ENCODE results near the gene CACNA1I.

The CACNA1I gene

GRCh38 chr22:39671936-39672335 lies 101.4 kb downstream of the CACNA1I start:
- DNase-seq = no peak

- no peak for DNase-seq
Measured at GRCh38 chr22:39674536-39674935, 104.0 kb downstream of the CACNA1I start.

GRCh38 chr22:39675947-39676346 lies 105.4 kb downstream of the CACNA1I start:
- peak; percentile 19 to 27 for DNase-seq

- DNase-seq = no peak
Measured at GRCh38 chr22:39677967-39678366, 107.4 kb downstream of the CACNA1I start.

GRCh38 chr22:39678862-39679490 lies 108.4 kb downstream of the CACNA1I start:
- DNase-seq = no peak

GRCh38 chr22:39679652-39680051 lies 109.1 kb downstream of the CACNA1I start:
- DNase-seq = no peak

GRCh38 chr22:39680486-39680885 lies 109.9 kb downstream of the CACNA1I start:
- no peak for DNase-seq

GRCh38 chr22:39681038-39681861 lies 110.7 kb downstream of the CACNA1I start:
- no peak for DNase-seq

- no peak for DNase-seq
Measured at GRCh38 chr22:39682994-39683393, 112.4 kb downstream of the CACNA1I start.

- DNase-seq = no peak
Measured at GRCh38 chr22:39683639-39684038, 113.1 kb downstream of the CACNA1I start.

- no peak for DNase-seq
Measured at GRCh38 chr22:39684702-39685281, 114.2 kb downstream of the CACNA1I start.

- no peak for DNase-seq
Measured at GRCh38 chr22:39685336-39686177, 115.0 kb downstream of the CACNA1I start.

- no peak for DNase-seq
Measured at GRCh38 chr22:39686178-39686620, 115.6 kb downstream of the CACNA1I start.

GRCh38 chr22:39686776-39687525 lies 116.4 kb downstream of the CACNA1I start:
- DNase-seq = no peak

- DNase-seq = no peak
Measured at GRCh38 chr22:39688186-39688785, 117.7 kb downstream of the CACNA1I start.

- DNase-seq = no peak
Measured at GRCh38 chr22:39689421-39689820, 118.9 kb downstream of the CACNA1I start.

- DNase-seq = peak; percentile 50 to 78
Measured at GRCh38 chr22:39690881-39691605, 120.5 kb downstream of the CACNA1I start.

- DNase-seq = no peak
Measured at GRCh38 chr22:39693943-39694500, 123.5 kb downstream of the CACNA1I start.

- no peak for DNase-seq
Measured at GRCh38 chr22:39697790-39698430, 127.4 kb downstream of the CACNA1I start.

Data from NCI-H524 (cell line).